Measurements from ENCODE around the gene TAOK3.
"Not testable (repeated sequence)": the region's sequence is repeated elsewhere in the genome, so short reads cannot be mapped to it uniquely, and the experiment has no call there.

Gene TAOK3

DNA sequence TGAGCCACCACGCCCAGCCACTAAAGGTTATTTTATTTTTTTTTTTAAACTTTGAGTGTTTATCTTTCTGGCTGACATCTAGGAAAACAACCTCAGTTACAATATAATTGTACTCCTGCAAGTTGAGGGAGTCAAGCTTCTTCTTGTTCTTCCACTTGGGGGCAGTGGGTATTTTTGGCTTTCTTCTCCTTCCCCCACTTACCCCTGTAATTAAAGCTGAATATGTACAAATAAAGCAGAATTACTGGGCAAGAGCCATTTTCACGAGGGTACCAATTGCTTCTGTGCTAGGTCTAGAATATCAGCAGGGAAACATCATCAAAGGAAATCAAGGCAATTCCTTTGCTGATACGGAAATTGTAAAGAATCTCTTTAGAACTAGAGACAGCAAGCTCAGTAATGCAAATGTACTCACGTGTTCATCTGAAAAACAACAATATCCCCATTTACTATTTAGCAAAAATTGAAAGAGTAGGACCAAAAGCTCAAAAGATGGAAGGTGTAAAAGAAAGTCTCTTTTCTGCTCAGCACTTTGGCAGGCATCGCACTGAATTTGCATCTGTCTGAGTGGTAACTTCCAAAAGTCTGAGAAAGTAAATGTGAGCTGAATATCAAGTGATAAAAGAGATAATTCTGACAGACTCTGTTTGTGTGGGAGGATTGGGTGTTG is 72.8 kb downstream of the TAOK3 start:
- no peak for DNase-seq (ENCODE audit: low read depth)

DNA sequence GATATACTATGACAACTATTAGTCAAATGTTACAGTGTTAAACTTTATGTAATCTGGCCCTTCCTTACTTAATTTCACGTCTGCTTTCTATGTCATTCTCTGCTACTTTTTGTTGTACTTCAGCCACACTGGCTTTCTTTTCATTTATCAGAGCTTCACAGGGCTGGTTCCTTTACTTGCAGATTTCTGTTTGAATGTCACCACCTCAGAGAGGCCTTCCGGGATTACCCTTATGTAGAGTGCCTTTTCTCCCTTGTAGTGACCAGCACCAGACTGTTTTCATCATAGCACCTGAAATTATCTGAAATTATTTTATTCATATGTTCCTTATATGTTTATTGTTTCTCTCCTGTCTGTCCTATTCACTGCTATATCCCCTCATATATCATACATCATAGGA is 75.4 kb downstream of the TAOK3 start:
- no peak for DNase-seq (ENCODE audit: low read depth)

DNA sequence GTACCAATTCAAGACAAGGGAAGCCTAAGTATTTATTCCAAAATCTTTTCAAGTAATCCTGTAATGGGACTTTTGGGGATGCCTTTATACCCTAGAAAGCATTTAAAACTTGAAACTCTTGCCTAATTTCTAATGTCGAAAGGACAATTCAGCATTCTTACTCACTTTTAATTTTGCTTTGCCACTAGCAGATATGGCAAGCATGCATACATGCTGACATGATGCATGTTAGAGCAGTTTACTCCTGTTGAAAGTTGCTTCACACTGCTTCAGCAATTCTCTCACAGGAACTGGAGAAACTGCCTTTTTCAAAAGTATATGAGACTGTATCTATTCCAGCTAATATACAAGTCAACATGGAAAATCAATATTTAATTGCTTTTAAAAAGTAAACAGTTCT is 79.9 kb downstream of the TAOK3 start:
- DNase-seq (ENCODE audit: low read depth), result no peak

DNA sequence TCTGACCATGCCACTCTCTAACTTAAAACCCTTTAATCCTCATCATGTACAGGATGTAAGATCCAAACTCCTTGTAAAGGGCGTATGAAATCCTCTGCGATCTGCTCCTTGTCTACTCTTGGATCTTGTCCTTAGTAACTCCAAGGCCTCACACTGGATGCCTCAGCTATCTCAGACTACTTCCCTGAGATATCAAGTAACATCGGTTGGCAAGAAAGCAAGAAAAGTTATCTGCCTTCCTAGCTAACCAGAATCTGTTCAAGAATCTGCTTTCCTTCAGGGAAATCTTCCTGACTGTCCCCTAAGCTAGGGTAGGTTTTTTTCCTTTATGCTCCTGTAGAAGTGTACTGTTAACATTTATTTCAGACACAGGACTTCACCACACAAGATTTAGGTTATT is 82.6 kb downstream of the TAOK3 start:
- DNase-seq (ENCODE audit: low read depth), result no peak

DNA sequence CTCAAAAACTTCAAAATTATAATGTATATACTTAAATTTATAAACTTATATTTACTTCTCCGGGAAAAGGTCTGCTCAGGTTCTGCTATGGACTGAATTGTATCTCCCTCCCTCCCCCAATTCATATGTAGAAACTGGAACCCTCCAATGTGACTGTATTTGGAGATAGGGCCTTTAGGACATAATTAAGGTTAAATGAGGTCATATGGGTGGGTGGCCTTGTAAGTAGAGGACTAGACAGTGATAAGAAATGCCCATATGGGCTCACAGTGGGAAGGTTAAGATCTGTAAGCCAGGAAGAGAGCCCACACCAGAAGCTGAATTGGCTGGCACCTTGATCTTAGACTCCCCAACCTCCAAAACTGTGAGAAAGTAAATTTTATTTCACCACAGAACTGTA is 84.5 kb downstream of the TAOK3 start:
- DNase-seq (ENCODE audit: low read depth), result no peak

DNA sequence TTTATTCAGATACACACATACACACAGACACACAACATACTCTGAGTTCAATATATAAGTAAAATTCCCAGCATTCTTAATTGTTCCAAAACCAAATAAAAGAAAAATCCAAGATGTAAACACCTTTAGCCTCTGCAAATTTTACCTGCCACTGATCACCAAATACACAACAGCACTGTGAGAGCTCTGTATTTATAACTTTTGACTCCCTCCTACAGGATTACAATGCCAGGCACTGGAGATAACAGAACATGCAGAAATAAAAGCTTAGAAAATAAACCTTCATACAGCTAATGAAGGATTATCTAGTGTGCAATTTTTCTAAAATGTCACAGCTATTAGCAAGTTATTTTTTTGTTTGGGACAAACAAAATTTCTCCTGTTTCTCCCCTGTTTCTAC is 85.0 kb downstream of the TAOK3 start:
- no peak for DNase-seq (ENCODE audit: low read depth)

DNA sequence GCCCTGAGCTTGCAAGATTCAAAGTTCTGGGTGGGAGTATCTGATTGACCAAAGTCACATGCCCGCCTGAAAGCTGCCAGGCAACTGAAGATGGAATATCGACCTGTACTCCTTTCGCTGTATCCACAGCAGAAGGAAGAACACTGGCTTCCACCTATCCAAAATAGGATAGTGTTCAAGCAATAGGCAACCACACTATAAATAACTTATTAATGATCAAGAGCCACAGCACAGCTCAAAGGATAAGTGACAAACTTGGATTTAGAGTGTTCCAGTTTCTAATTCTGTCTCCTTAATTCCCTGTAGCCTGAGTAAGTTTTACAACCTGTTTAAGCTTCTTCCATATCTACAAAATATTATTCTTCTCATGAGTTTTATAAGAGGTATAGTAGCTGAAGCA is 89.9 kb downstream of the TAOK3 start:
- DNase-seq (ENCODE audit: low read depth), result no peak

DNA sequence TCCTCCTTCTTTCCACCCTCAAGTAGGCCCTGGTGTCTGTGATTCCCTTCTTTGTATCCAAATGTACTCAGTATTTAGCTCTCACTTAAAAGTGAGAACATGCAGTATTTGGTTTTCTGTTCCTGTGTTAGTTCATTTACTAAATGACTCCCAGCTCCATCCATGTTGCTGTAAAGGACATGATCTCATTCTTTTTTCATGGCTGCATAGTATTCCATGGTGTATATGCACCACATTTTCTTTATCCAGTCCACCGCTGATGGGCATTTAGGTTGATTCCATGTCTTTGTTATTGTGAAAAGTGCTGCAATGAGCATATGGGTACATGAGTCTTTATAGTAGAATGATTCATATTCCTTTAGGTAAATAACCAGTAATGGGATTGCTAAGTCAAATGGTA is 94.4 kb downstream of the TAOK3 start:
- not testable (repeated sequence) for DNase-seq (ENCODE audit: low read depth)

DNA sequence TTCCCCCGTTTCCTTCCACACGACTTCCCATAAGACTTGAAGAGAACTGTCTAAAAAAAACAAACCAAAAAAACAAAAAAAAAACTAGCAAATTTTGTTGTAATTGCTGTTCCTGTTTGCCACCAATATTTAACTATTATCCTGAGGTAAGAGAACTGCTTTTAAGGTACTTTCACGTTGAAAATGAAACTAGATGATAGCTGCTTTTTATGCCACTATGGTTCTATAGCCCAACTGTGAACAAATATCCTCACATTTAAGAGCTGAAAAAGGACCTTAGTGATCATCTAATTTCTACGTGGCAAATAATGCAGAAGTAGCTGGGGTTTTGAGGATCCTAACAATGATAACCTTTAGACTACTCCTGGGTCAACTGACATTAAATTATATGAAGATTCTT is 98.6 kb downstream of the TAOK3 start:
- no peak for DNase-seq (ENCODE audit: low read depth)

DNA sequence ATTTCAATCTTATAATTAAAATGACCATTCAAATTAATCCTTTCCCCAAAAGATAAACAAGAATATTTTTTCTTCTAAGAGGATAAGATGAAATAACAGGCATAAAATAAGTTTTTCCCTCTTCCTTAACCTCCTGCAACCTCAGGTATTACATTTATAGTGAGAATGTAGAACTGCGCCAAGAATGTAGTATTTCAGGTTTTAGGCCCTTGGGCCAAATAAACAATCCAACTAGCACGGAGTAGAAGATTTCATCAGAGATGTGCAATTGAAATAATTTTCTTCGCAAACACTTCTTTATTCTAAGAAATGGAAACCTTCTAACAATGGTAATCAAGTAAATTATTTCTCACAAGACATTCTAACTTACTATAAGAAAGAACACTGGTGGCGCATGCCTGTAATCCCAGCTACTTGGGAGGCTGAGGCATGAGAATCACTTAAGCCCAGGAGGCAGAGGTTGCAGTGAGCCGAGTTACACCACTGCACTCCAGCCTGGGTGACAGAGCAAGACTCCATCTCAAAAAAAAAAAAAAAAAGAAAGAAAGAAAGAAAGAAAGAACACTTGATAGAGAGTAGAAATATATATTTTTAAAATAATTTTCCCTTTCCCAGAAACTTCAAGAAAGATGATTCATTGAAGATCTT is 100.8 kb downstream of the TAOK3 start:
- DNase-seq (ENCODE audit: low read depth), result no peak

DNA sequence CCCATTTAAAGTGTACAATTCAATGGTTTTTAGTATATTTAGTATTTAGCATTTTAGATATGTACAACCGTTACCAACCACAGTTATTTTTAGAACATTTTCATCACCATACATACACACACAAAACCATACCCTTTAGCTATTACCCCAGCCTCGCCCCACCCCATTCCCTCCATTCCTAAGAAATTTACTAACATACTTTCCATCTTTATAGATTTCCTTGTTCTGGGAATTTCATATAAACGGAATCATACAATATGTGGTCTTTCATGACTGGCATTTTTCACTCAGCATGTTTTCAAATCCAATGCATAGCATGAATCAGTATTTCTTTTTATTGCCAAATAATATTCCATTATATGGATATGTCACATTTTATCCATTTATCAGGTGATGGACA is 101.5 kb downstream of the TAOK3 start:
- DNase-seq (ENCODE audit: low read depth), result no peak

DNA sequence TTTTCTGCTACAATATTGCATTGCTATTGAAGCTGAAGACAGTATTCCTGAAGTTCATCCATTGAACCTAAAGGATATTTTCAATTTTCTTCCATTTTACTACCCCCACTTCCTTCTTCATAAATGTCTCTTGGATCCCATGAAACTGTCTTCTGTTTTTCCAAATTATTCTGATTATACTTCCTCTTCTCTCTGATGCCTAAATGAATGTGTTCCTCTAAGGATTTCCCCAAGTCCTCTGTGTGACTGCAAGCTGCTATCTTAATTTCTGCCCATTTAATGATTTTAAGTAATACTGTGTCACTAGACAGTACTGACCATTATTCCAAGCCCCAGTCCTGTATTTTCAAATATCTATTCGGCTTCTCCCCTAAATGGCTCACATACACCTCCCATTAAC is 102.9 kb downstream of the TAOK3 start:
- DNase-seq (ENCODE audit: low read depth), result no peak

DNA sequence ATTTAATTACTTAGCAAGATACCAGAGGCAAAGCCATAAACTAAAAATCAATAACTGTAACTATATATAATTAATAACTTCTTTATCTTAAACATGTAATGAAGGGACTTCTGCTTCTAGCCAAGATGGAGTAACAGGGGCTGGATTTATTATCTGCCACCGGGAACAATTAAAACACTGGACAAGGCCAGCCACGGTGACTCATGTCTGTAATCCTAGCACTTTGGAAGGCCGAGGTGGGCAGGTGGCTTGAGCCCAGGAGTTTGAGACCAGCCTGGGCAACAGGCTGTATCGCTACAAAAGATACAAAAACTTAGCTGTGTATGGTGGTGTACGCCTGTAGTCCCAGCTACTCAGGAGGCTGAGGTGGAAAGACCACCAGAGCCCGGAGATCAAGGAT is 113.6 kb downstream of the TAOK3 start:
- DNase-seq (ENCODE audit: low read depth), result no peak

DNA sequence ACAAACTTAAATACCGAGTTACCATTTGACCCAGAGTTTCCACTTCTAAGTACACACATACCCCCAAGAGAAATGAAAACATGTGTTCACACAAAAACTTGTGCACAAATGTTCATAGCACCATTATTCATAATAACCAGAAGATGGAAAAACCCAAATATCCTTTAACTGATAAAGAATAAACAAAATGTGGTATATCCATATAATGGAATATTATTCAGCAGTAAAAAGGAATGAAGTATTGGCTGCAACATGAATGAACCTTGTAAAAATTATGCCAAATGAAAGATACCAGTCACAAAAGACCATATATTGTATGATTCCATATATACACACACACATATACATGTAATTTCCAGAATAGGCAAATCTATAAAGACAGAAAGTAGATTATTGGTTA is 116.4 kb downstream of the TAOK3 start:
- no peak for DNase-seq (ENCODE audit: low read depth)

DNA sequence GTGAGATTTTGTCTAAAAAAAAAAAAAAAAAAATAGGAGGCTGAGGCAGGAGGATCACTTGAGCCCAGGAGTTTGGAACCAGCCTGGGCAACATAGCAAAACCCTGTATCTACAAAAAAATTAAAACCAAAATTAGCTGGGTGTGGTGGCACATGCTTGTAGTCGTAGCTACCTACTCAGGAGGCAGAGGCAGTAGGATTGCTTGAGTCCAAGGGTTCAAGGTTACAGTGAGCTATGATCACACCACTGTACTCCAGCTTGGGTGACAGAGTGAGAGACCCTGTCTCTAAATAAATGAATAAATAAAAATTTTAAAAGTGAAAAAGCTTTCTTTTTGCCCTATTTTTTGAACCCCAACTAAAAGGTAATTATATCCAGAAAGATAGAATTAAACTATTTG is 123.2 kb downstream of the TAOK3 start:
- no peak for DNase-seq (ENCODE audit: low read depth)

DNA sequence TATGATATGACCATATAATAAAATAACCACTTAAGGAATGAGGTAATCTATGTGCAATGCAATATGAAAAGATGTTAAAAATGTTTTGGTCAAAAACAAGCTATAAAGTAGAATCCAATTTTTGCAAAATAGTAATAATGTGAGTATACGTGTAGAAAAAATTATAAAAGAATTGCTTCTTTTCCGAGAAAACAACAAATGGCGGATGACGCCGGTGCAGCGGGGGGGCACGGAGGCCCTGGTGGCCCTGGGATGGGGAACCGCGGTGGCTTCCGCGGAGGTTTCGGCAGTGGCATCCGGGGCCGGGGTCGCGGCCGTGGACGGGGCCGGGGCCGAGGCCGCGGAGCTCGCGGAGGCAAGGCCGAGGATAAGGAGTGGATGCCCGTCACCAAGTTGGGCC is 126.8 kb downstream of the TAOK3 start:
- not testable (repeated sequence) for DNase-seq (ENCODE audit: low read depth)

DNA sequence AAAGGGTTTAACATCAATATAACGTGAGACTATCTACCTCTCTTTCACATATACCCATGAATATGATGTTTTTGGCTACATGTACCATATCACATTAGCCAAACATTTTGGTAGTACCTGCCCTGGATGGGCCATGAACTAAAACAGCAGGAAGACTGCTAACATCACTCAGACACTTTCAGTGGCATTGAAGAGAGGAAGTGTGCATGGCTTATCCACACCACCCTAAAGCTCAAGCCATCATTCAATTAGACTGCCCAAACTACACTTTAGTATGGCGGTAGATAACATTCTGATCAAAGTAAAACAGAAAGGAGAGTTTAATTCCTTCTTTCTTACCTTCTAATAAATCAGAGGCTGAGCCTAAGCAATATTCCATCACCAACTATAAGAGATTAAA is 133.8 kb downstream of the TAOK3 start:
- DNase-seq (ENCODE audit: low read depth), result no peak

DNA sequence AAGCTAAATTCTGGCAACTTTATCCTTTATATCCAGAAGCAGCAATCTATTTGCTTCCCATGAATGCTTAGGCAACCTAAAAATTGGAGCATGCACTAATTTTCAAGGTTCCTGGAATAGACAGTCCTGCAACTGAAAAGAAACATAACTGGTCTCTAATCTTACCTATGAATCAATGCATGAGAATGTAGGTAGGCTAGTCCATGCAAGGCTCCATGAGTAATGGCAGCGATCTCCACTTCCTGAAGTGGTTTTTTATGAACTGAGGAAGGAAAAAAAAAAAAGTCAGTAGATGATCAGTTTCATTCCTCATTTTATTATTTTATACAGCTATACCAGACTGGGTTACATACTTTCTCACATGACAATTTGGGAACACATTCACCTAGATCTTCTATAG is 134.8 kb downstream of the TAOK3 start:
- DNase-seq (ENCODE audit: low read depth), result no peak

DNA sequence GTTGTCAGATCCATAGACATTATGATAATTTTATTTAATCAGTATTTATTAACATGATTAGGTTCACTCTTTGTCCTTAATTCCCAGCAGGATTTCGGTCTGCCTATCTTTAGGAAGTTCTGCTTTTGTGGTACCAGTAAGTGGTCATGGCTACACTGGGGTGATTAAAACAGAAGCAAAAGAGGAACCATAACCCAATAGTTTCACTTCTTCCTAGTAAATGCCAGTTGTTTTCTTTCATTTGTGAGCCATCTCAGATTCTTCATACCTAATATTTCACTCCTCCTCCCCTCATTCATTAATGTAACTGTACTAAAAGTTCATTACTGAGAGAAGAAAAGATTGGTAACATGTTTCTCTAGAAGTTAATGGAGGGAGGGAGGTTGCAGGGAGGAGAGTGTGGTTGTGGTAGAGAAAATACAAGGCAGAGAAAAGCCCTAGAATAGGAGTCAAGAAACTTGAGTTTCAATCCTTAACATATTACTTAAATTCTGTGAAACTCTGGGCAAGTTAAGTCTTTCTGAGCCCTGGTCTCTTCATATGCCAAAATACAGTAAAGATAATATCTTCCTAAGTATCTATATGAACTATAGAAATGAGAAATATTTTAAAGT is 135.5 kb downstream of the TAOK3 start:
- no peak for DNase-seq (ENCODE audit: low read depth)

DNA sequence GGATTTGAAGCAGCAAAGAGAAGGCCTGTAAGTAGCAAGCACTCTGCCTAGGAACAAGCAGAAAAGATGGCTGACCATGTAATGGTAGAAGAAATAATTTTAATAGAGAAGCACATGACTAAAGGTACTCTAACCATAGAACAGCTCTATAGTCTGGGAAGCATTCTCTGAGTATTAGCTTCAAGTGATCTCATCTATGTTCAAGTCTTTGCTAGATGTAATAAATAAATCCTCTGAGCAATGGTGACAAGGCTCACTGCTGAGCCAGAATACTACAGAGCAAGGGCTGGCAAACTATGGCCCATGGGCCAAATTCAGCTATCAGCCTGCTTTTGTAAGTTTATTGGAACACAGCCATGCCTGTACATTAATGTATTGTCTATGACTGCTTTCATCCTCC is 152.0 kb downstream of the TAOK3 start:
- DNase-seq (ENCODE audit: low read depth), result no peak

DNA sequence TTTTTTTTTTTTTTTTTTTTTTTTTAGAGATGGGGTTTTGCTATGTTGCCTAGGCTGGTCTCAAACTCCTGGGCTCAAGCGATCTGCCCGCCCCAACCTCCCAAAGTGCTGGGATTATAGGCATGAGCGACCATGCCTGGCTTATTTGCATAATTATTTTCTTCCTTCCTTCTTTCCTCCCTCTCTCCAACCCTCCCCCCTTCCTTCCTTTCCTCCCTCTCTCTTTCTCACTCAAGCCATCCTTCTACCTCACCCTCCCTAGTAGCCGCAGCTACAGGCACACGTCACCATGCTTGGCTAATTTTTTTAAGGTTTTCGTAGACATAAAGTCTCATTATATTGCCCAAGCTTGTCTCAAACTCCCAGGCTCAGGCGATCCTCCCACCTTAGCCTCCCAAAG is 152.9 kb downstream of the TAOK3 start:
- no peak for DNase-seq (ENCODE audit: low read depth)

DNA sequence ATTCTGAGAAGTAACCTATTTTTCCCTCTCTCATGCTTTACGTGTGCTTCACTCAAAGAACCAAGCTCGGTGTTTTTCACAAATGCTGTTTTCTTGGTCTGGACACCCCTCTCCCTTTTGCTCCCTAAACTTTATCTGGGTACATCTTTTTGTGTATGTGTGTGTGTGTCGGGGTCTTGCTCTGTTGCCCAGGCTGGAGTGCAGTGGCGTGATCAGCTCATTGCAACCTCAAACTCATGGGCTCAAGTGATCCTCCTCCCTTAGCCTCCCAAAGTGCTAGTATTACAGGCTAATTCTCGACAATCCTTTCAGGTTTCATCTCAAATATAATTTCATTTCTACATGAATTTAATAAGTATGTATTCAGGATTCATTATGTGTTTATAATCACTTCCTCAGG is 153.6 kb downstream of the TAOK3 start:
- DNase-seq (ENCODE audit: low read depth), result no peak

DNA sequence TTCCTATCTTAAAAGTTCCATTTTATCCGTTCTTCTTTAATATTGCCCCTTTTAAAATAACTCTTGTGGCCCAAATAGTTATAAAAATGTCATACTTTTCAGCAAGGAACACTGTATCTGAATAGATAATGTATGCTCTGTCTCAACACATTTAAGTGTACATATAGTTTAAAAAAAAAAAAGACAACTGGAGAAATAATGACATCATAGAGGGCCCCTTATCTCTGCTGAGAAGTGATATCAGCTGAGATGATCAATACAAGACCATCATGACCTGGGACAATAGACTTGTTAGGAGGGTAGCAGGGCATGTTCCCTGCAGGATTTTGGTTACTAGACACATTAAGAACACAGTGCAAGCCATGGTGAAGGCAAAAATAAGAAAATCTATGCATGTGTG is 159.3 kb downstream of the TAOK3 start:
- no peak for DNase-seq (ENCODE audit: low read depth)

DNA sequence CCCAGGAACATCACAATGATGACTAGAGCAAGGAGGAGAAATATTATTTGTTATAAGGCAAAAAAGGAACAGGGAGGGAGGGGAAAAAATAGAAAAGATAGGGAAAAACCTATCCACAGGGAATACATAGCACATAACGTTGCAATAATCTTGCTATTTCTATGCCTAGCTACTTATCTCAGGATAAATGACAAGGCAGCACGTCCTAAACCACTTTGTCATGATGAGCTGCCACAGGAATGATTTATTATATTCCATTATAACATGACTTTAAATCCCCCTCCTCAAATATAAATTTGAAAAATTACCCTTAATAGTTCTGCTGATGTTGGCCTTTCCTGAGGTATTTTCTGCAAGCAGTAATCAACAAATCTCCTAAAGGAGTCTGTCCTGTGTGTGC is 160.1 kb downstream of the TAOK3 start:
- DNase-seq (ENCODE audit: low read depth), result no peak

Data from stimulated activated CD4-positive, alpha-beta T cell treated with anti-CD3 and anti-CD28 coated beads, Interleukin-2, amount 100 ng/mL, for 4 hours (primary cell).